GM12878 (cell line): ENCODE measurements around the gene LGALS3BP. TPM values are rescaled to one million over a fixed set of nuclear protein-coding genes. Genes with fewer than 3 reads are reported as not detected.

Experiments
- ATAC-seq: fragments of 200-7000 bp; cut with Tn5 transposase; 3 replicates; pipeline ENCODE4 v1.9.1; 2020; ENCODE audit warnings: mild to moderate bottlenecking, moderate library complexity
- BruUV-seq: library from RNA; stranded (reverse); fragments of 400-500 nt; replicated peaks from 2 replicates; lab custom pipeline; 2021; lab: Mats Ljungman, UMichigan
- CTCF ChIA-PET: fragments of 300-600 bp; sonication (Branson Sonifier 250); formaldehyde crosslinking; extraction: SDS; loops from one replicate; lab custom pipeline; 2021; ENCODE audit warnings: inconsistent platforms; lab: Yijun Ruan, JAX
- POLR2A ChIA-PET: fragments of 350-600 bp; formaldehyde crosslinking; extraction: SDS; loops from one replicate; lab custom pipeline; 2021; ENCODE audit warnings: inconsistent platforms; lab: Charles Lee
- RAD21 ChIA-PET: fragments of 300-600 bp; sonication (Branson Sonifier 250); formaldehyde crosslinking; loops from one replicate; lab custom pipeline; 2023; ENCODE audit warnings: antibody characterized with exemption; ENCODE audit not compliant: unreplicated experiment; lab: Charles Lee
- SMC1A ChIA-PET: fragments of 300-600 bp; sonication (Branson Sonifier 250); formaldehyde crosslinking; loops from one replicate; lab custom pipeline; 2023; ENCODE audit not compliant: unreplicated experiment, uncharacterized antibody; lab: Charles Lee
- DNase-seq: peaks from one replicate; pipeline ENCODE4 v3.0.0-alpha.2; 2011; ENCODE audit warnings: low read depth, low spot score
- FAIRE-seq: peaks from 3 replicates; lab custom pipeline; 2011; peaks lifted over from hg19 to GRCh38; lab: Jason Lieb, UNC
- H2AFZ ChIP-seq: 2 replicates; pipeline ENCODE4 v1.6.0; 2011; ENCODE audit warnings: low read depth, low read length, control low read depth; ENCODE audit not compliant: control insufficient read depth
- H3K27ac ChIP-seq: 2 replicates; pipeline ENCODE4 v1.5.1; 2011; ENCODE audit warnings: control low read depth; ENCODE audit not compliant: control insufficient read depth, insufficient read depth
- H3K27me3 ChIP-seq, 2 experiments: replicated peaks in 1 of 2; 2 replicates each; pipeline versions ENCODE4 v1.6.0 to v1.6.1; 2011; ENCODE audit warnings: low read length in 1 of 2; ENCODE audit not compliant: control insufficient read depth in 2 of 2, insufficient read depth in 2 of 2
- H3K36me3 ChIP-seq, 2 experiments: 2 replicates each; pipeline ENCODE4 v1.5.1; 2011; ENCODE audit warnings: low read length in 1 of 2; ENCODE audit not compliant: control insufficient read depth in 2 of 2, insufficient read depth in 2 of 2
- H3K4me1 ChIP-seq: 2 replicates; pipeline ENCODE4 v1.6.1; 2011; ENCODE audit warnings: mild to moderate bottlenecking, low read length, moderate library complexity, mixed read lengths; ENCODE audit not compliant: control insufficient read depth, insufficient read depth
- H3K4me2 ChIP-seq: 2 replicates; pipeline ENCODE4 v1.6.0; 2011; ENCODE audit warnings: control low read depth; ENCODE audit not compliant: control insufficient read depth, insufficient read depth
- H3K4me3 ChIP-seq: fragments of 200-600 bp; sonication (generic); 2 replicates; pipeline ENCODE4 v1.5.1; 2016
- H3K79me2 ChIP-seq: 2 replicates; pipeline ENCODE4 v1.6.0; 2011; ENCODE audit warnings: low read length; ENCODE audit not compliant: control insufficient read depth, insufficient read depth
- H3K9ac ChIP-seq: 2 replicates; pipeline ENCODE4 v1.8.0; 2011; ENCODE audit warnings: low read length, control low read depth, mixed read lengths; ENCODE audit not compliant: control insufficient read depth, insufficient read depth
- H3K9me3 ChIP-seq: replicated peaks from 3 replicates; pipeline ENCODE4 v1.5.1; 2011; ENCODE audit warnings: mild to moderate bottlenecking, low read length; ENCODE audit not compliant: control insufficient read depth, insufficient read depth
- H4K20me1 ChIP-seq: 2 replicates; pipeline ENCODE4 v1.6.0; 2011; ENCODE audit not compliant: control insufficient read depth, insufficient read depth
- ASH2L ChIP-seq: fragments of 300-600, 200-600 bp; sonication (generic); IDR thresholded peaks from 2 replicates; pipeline ENCODE4 v1.6.1; 2017; ENCODE audit warnings: low read depth, mild to moderate bottlenecking, borderline replicate concordance
- BCL3 ChIP-seq: IDR thresholded peaks from 2 replicates; pipeline ENCODE4 v1.6.1; 2011; ENCODE audit warnings: borderline replicate concordance, low read depth, mild to moderate bottlenecking, moderate library complexity, low read length; ENCODE audit not compliant: insufficient read depth, poor library complexity, severe bottlenecking
- CBFB ChIP-seq: IDR thresholded peaks from 2 replicates; pipeline ENCODE4 v1.6.1; 2016; ENCODE audit warnings: antibody characterized with exemption, low read depth
- E2F8 ChIP-seq: fragments of 450-650 bp; IDR thresholded peaks from 2 replicates; pipeline ENCODE4 v1.6.1; 2018; ENCODE audit warnings: mild to moderate bottlenecking, low read depth, moderate library complexity; ENCODE audit not compliant: partially characterized antibody
- ESRRA ChIP-seq: IDR thresholded peaks from 2 replicates; pipeline ENCODE4 v1.6.1; 2012; ENCODE audit warnings: mild to moderate bottlenecking, low read length, improper control_type of control experiment
- FOS ChIP-seq: IDR thresholded peaks from 3 replicates; pipeline ENCODE4 v1.6.1; 2011; ENCODE audit warnings: borderline replicate concordance; ENCODE audit not compliant: insufficient read length; ENCODE audit errors: extremely low read depth
- HDAC2 ChIP-seq: fragments of 200-600 bp; sonication (generic); IDR thresholded peaks from 2 replicates; pipeline ENCODE4 v1.6.1; 2017
- IKZF1 ChIP-seq: fragments of 450-650 bp; conservative IDR thresholded peaks from 2 replicates; pipeline ENCODE4 v1.6.1; 2017; ENCODE audit warnings: antibody characterized with exemption, mild to moderate bottlenecking
- IRF4 ChIP-seq: IDR thresholded peaks from 2 replicates; pipeline ENCODE4 v1.6.1; 2011; ENCODE audit warnings: low read depth, low read length
- MEF2B ChIP-seq: fragments of 450-650 bp; IDR thresholded peaks from 2 replicates; pipeline ENCODE4 v1.6.1; 2018; ENCODE audit warnings: mild to moderate bottlenecking, moderate library complexity; ENCODE audit not compliant: partially characterized antibody, poor library complexity, severe bottlenecking
- MYB ChIP-seq: fragments of 150-350 bp; IDR thresholded peaks from 2 replicates; pipeline ENCODE4 v1.6.1; 2014; ENCODE audit warnings: mild to moderate bottlenecking, low read depth, low read length, borderline replicate concordance
- WGBS: methylation state at CpG from one replicate; pipeline ENCODE4 v1.1.6; 2016; ENCODE audit warnings: low lambda C conversion rate; ENCODE audit not compliant: insufficient replicate concordance, insufficient coverage; ENCODE audit errors: missing lambda C conversion rate; 5-methylcytosine and 5-hydroxymethylcytosine counted together
- in situ Hi-C: fragments of 300-500 bp; cut with MboI; formaldehyde crosslinking; loops from 9 replicates; pipeline ENCODE4 v1.14.3; 2018; ENCODE audit warnings: mixed read lengths
- intact Hi-C: fragments of 100-400 bp; cut with micrococcal nuclease; formaldehyde crosslinking; loops from one replicate; pipeline ENCODE4 v1.14.2; 2022; ENCODE audit not compliant: unreplicated experiment
- polyA plus RNA-seq, 11 experiments: library from polyadenylated mRNA; depleted of rRNA in 4 of 11; unstranded in 6 of 11; stranded (reverse) in 5 of 11; fragments of >200 nt; fragmentation: Nextera tagmentation in 4 of 11; fragmentation: Illumina TruSeq in 1 of 11; extraction: Ambion mirVana in 4 of 11; extraction: Trizol in 1 of 11; gene quantifications; 1 replicate in 1 of 11; 2 replicates in 10 of 11; pipeline versions ENCODE4 v1.2.1 to v1.2.3, GENCODE V29; 2011 to 2016; ENCODE audit warnings: inconsistent platforms in 2 of 11, missing spikeins in 2 of 11, low read depth in 1 of 11
- total RNA-seq, 4 experiments: library from RNA; depleted of rRNA in 3 of 4; stranded (reverse); fragments of >200 nt in 3 of 4; fragmentation: Illumina TruSeq in 1 of 4; extraction: Trizol in 1 of 4; gene quantifications; 2 replicates each; pipeline versions ENCODE4 v1.2.1 to v1.2.3, GENCODE V29; 2013 to 2021
- TF ChIP-seq, protein P1 (sequence below): IDR thresholded peaks from 2 replicates; pipeline ENCODE4 v1.6.1; 2012; ENCODE audit warnings: improper control_type of control experiment, low read depth, low read length; ENCODE audit not compliant: insufficient replicate concordance

LGALS3BP gene
- total and polyA plus RNA-seq, 10 of the 15 experiments (the other 5 are each of a cell fraction or from before 2014, with no cell fraction given) = 0.52 to 5.2 (median 1.9) TPM

DNA sequence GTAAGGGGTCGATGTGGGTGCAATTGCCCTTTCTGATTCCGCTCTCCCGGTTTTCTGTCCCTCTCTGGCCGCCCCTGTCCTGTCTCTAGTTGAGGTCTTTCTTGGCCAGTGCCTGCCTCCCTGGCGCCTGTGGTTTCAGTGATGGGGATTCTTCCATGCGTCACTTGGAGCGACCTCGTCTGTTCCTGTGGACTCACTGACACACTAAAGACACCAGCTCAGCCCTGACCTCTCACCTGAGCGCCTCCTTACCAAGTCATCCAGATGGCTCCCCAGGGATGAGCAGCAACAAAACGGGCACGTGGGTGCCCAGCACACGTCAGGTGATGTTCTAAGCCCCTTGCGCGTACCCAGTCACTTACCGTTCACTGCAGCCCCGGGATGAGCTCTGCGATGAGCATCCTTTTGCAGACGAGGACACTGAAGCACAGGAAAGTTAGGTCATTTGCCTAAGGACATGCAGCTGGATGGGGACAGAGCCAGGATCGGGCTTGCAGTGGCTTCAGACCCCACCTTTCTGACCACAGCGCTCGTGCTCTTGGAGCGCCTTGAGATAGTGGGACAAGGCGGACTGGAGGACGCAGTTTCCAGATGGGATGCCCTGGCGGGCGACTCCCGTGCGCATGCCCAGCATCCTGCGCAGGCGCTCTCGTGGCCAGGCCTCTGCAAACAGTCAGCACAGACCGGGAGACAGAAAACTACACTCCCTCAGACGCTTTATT lies 11.5 kb upstream of the LGALS3BP start:
- no peak overlapping the region for H2AFZ ChIP-seq
- SMC1A ChIA-PET = no interaction called here
- H3K4me3 ChIP-seq = no peak overlapping the region
- RAD21 ChIA-PET = no interaction called here
- 98% methylated on average over 33 of the region's 33 CpGs for WGBS
- ATAC-seq = no peak
- no peaks in the 10 kb centered on the region for H3K79me2 ChIP-seq
- H3K4me2 ChIP-seq = no peak overlapping the region
- FAIRE-seq = no peak
- peaks cover 5% of the 10 kb centered on the region; the same call in 1 of the 2 replicates for H3K4me1 ChIP-seq
- no peak for DNase-seq
- H3K9me3 ChIP-seq = no peaks in the 10 kb centered on the region; the same call in 2 of the 3 replicates
- no peak overlapping the region for H3K27ac ChIP-seq
- CTCF ChIA-PET = interaction anchor here (0.9 kb wide), 1 partner anchor 20 kb away, joined by 3 read pairs; no protein-coding TSS in a partner anchor
- H3K9ac ChIP-seq = no peak overlapping the region
- intact Hi-C loops = no loop called here
- H3K36me3 ChIP-seq = peaks cover 9 to 20% of the 10 kb centered on the region in 2 experiments
- no TSS peak for BruUV-seq
- peaks cover 5% of the 10 kb centered on the region; the same call in 1 of the 2 replicates for H4K20me1 ChIP-seq
- POLR2A ChIA-PET = no interaction called here
- in situ Hi-C loops = no loop called here
- no peaks in the 10 kb centered on the region for H3K27me3 ChIP-seq
- TF ChIP-seq FOS (no peak), IRF4 (no peak), IKZF1 (no peak), BCL3 (no peak), ESRRA (no peak), MEF2B (no peak), CBFB (no peak), ASH2L (no peak), HDAC2 (no peak), MYB (no peak), E2F8 (no peak)
- TF ChIP-seq, protein P1, sequence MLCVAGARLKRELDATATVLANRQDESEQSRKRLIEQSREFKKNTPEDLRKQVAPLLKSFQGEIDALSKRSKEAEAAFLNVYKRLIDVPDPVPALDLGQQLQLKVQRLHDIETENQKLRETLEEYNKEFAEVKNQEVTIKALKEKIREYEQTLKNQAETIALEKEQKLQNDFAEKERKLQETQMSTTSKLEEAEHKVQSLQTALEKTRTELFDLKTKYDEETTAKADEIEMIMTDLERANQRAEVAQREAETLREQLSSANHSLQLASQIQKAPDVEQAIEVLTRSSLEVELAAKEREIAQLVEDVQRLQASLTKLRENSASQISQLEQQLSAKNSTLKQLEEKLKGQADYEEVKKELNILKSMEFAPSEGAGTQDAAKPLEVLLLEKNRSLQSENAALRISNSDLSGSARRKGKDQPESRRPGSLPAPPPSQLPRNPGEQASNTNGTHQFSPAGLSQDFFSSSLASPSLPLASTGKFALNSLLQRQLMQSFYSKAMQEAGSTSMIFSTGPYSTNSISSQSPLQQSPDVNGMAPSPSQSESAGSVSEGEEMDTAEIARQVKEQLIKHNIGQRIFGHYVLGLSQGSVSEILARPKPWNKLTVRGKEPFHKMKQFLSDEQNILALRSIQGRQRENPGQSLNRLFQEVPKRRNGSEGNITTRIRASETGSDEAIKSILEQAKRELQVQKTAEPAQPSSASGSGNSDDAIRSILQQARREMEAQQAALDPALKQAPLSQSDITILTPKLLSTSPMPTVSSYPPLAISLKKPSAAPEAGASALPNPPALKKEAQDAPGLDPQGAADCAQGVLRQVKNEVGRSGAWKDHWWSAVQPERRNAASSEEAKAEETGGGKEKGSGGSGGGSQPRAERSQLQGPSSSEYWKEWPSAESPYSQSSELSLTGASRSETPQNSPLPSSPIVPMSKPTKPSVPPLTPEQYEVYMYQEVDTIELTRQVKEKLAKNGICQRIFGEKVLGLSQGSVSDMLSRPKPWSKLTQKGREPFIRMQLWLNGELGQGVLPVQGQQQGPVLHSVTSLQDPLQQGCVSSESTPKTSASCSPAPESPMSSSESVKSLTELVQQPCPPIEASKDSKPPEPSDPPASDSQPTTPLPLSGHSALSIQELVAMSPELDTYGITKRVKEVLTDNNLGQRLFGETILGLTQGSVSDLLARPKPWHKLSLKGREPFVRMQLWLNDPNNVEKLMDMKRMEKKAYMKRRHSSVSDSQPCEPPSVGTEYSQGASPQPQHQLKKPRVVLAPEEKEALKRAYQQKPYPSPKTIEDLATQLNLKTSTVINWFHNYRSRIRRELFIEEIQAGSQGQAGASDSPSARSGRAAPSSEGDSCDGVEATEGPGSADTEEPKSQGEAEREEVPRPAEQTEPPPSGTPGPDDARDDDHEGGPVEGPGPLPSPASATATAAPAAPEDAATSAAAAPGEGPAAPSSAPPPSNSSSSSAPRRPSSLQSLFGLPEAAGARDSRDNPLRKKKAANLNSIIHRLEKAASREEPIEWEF = no peak
